ENCODE data around the gene CBX2.

DNA sequence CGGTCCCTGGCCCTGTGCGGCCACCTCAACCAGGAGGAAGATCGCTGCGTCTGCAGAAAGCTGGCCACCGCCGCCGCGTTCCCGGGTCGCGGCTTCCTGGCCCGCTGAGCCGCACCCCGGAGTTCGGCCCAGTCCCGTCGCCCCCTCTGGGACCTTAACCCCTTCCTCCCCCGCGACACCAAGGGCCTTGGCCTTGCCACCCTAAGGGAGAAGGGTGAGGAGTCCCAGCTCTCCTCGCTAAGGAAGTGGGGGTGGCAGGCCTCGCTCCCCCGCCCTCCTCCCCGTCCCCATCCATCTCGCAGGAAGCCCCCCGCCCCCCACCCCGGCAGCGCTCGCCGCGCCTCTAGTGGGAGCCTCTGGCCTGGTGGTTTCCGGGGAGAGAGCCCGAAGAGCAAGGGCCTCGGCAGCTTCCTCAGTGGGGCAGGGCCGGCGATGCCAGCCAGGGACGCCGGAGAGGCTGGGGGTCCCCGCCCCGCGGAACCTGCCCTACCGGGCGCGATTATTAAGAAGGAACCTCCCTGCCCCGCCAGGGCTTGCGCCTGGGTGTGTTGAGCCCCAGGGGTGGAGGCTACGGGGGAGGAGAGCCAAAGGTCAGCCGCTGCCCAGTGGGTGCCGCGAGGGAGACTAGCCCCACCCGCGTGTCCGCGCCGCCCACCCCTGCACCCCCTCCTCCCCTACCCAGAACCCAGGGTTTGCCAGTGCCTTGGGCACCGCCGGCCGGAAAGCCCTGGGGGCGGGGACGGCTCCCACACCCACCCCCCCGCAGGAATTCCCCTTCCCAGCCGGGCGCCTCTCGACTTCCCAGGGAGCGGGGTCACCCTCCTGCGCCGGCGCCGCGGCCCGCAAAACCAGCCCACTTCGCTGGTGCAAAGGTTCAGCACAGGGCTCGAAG, 54.5 kb downstream of the CBX2 start:
- TF ChIP-seq, protein P1, sequence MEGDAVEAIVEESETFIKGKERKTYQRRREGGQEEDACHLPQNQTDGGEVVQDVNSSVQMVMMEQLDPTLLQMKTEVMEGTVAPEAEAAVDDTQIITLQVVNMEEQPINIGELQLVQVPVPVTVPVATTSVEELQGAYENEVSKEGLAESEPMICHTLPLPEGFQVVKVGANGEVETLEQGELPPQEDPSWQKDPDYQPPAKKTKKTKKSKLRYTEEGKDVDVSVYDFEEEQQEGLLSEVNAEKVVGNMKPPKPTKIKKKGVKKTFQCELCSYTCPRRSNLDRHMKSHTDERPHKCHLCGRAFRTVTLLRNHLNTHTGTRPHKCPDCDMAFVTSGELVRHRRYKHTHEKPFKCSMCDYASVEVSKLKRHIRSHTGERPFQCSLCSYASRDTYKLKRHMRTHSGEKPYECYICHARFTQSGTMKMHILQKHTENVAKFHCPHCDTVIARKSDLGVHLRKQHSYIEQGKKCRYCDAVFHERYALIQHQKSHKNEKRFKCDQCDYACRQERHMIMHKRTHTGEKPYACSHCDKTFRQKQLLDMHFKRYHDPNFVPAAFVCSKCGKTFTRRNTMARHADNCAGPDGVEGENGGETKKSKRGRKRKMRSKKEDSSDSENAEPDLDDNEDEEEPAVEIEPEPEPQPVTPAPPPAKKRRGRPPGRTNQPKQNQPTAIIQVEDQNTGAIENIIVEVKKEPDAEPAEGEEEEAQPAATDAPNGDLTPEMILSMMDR (IDR thresholded peaks at IDR 0.05; ENCODE audit: borderline replicate concordance, extremely low read depth, low read length, poor library complexity, severe bottlenecking), result no peak
- no peak for TF ChIP-seq EZH2 (IDR thresholded peaks at IDR 0.05; ENCODE audit: borderline replicate concordance, low read depth, low read length, severe bottlenecking)

Data from DND-41 (cell line).